Activated T-cell treated with anti-CD3 and anti-CD28 coated beads, Interleukin-2, amount 50 U/mL, for 1 hour (primary cell): Measurements from ENCODE around the gene HEBP2.
"Not testable (repeated sequence)": the region's sequence is repeated elsewhere in the genome, so short reads cannot be mapped to it uniquely, and the experiment has no call there.

Source experiments
- DNase-seq: peaks from one replicate; pipeline ENCODE4 v3.0.0-alpha.2; 2020

Gene HEBP2

GRCh38 chr6:138403801-138404665 is at the start of gene HEBP2:
Gene HEBP2, plus strand, starts transcription at chr6:138404223. Its CDS starts 273 bp downstream, at chr6:138404496.
- peak; percentile 87 for DNase-seq

GRCh38 chr6:138357928-138358327 is 46.1 kb upstream of the HEBP2 start:
- DNase-seq: no peak

- not testable (repeated sequence) for DNase-seq
Observed at GRCh38 chr6:138368684-138369083, 35.3 kb upstream of the HEBP2 start.

- DNase-seq: no peak
Observed at GRCh38 chr6:138370631-138371451, 33.2 kb upstream of the HEBP2 start.

- no peak for DNase-seq
Observed at GRCh38 chr6:138371452-138371711, 32.6 kb upstream of the HEBP2 start.

GRCh38 chr6:138371720-138372119 is 32.3 kb upstream of the HEBP2 start:
- DNase-seq: no peak

- DNase-seq: no peak
Observed at GRCh38 chr6:138372711-138373463, 31.1 kb upstream of the HEBP2 start.

GRCh38 chr6:138374230-138374629 is 29.8 kb upstream of the HEBP2 start:
- no peak for DNase-seq

- no peak for DNase-seq
Observed at GRCh38 chr6:138374815-138375214, 29.2 kb upstream of the HEBP2 start.

GRCh38 chr6:138377042-138377441 is 27.0 kb upstream of the HEBP2 start:
- DNase-seq: no peak

GRCh38 chr6:138377844-138378243 is 26.2 kb upstream of the HEBP2 start, which contains the start of gene SMIM28:
Gene SMIM28, plus strand, starts transcription at chr6:138377905. Its CDS starts 168 bp downstream, at chr6:138378073.
- no peak for DNase-seq

- no peak for DNase-seq
Observed at GRCh38 chr6:138378463-138378862, 25.6 kb upstream of the HEBP2 start.

GRCh38 chr6:138382498-138383265 is 21.3 kb upstream of the HEBP2 start:
- DNase-seq: no peak

GRCh38 chr6:138383776-138384175 is 20.2 kb upstream of the HEBP2 start:
- no peak for DNase-seq

GRCh38 chr6:138386897-138387296 is 17.1 kb upstream of the HEBP2 start:
- DNase-seq: no peak

GRCh38 chr6:138387577-138388368 is 16.2 kb upstream of the HEBP2 start:
- no peak for DNase-seq

GRCh38 chr6:138389551-138389950 is 14.5 kb upstream of the HEBP2 start:
- DNase-seq: no peak

GRCh38 chr6:138393871-138394783 is 9.9 kb upstream of the HEBP2 start:
- DNase-seq: no peak

GRCh38 chr6:138396709-138397108 is 7.3 kb upstream of the HEBP2 start:
- DNase-seq: no peak
